CD14-positive monocyte (primary cell): Measurements from ENCODE around the gene ANKRD13A. TPM values are rescaled to one million over a fixed set of nuclear protein-coding genes. Genes with fewer than 3 reads are reported as not detected.

ENCODE experiments used
- DNase-seq, 3 donors: peaks; one replicate each; pipeline ENCODE4 v3.0.0-alpha.2; 2011 to 2022
- H2AFZ ChIP-seq: 2 replicates; pipeline ENCODE4 v1.6.0; 2012; ENCODE audit warnings: mild to moderate bottlenecking, low read depth, low read length, inconsistent platforms; ENCODE audit not compliant: insufficient read depth, poor library complexity, severe bottlenecking
- H3K27ac ChIP-seq, 2 donors: 1 replicate in 1 of 2; 2 replicates in 1 of 2; pipeline ENCODE4 v1.5.1; 2012 to 2013; ENCODE audit warnings: low read length in 2 of 2, control low read depth in 1 of 2, inconsistent platforms in 1 of 2, low read depth in 1 of 2, mild to moderate bottlenecking in 1 of 2
- H3K27me3 ChIP-seq, 2 donors: one replicate each; pipeline versions ENCODE4 v1.6.0 to v1.6.1; 2011 to 2013; ENCODE audit warnings: low read length in 2 of 2; ENCODE audit not compliant: control insufficient read depth in 2 of 2, insufficient read depth in 2 of 2
- H3K36me3 ChIP-seq, 2 donors: replicated peaks in 1 of 2; 1 replicate in 1 of 2; 2 replicates in 1 of 2; pipeline versions ENCODE4 v1.5.1 to v1.6.1; 2012 to 2013; ENCODE audit warnings: low read length in 2 of 2, control low read depth in 1 of 2, inconsistent platforms in 1 of 2, mild to moderate bottlenecking in 1 of 2; ENCODE audit not compliant: insufficient read depth in 2 of 2, control insufficient read depth in 1 of 2
- H3K4me1 ChIP-seq, 2 donors: 1 replicate in 1 of 2; 2 replicates in 1 of 2; pipeline versions ENCODE4 v1.5.1 to v1.6.1; 2012 to 2013; ENCODE audit warnings: low read length in 2 of 2, control low read depth in 1 of 2, inconsistent platforms in 1 of 2, mild to moderate bottlenecking in 1 of 2, moderate library complexity in 1 of 2; ENCODE audit not compliant: insufficient read depth in 2 of 2, control insufficient read depth in 1 of 2
- H3K4me2 ChIP-seq: replicated peaks from 2 replicates; pipeline ENCODE3; 2012; ENCODE audit warnings: low read length, moderate library complexity, mild to moderate bottlenecking; ENCODE audit not compliant: poor library complexity, severe bottlenecking; ENCODE audit errors: extremely low read depth
- H3K4me3 ChIP-seq, 3 experiments: fragments of 200-600 bp in 1 of 3; sonication (generic) in 1 of 3; replicated peaks in 1 of 3; 1 replicate in 2 of 3; 2 replicates in 1 of 3; pipeline ENCODE4 v1.5.1; 2011 to 2013; ENCODE audit warnings: low read length in 3 of 3, mild to moderate bottlenecking in 3 of 3, control low read depth in 2 of 3, low read depth in 2 of 3, inconsistent platforms in 1 of 3, moderate library complexity in 1 of 3
- H3K79me2 ChIP-seq: 2 replicates; pipeline ENCODE4 v1.6.0; 2012; ENCODE audit warnings: mild to moderate bottlenecking, control low read depth, inconsistent platforms, low read length, moderate library complexity; ENCODE audit not compliant: insufficient read depth
- H3K9ac ChIP-seq: 2 replicates; pipeline ENCODE4 v1.6.0; 2017; ENCODE audit warnings: low read length, mild to moderate bottlenecking; ENCODE audit not compliant: insufficient read depth, poor library complexity, severe bottlenecking
- H3K9me3 ChIP-seq, 2 donors: replicated peaks in 1 of 2; 1 replicate in 1 of 2; 2 replicates in 1 of 2; pipeline versions ENCODE4 v1.5.1 to v1.6.1; 2012 to 2013; ENCODE audit warnings: low read length in 2 of 2, control low read depth in 1 of 2; ENCODE audit not compliant: control insufficient read depth in 1 of 2, insufficient read depth in 1 of 2
- H4K20me1 ChIP-seq: 2 replicates; pipeline ENCODE4 v1.6.0; 2012; ENCODE audit warnings: mild to moderate bottlenecking, low read length, control low read depth, moderate library complexity; ENCODE audit not compliant: insufficient read depth
- H3K27ac Mint-ChIP-seq, 7 donors: one replicate each; pipeline ENCODE4 v1.8.0; 2020; ENCODE audit warnings: mild to moderate bottlenecking in 7 of 7, mixed read lengths in 7 of 7, moderate library complexity in 6 of 7, inconsistent platforms in 2 of 7
- H3K27me3 Mint-ChIP-seq, 3 donors: one replicate each; pipeline ENCODE4 v1.8.0; 2021 to 2022; ENCODE audit warnings: low read depth in 3 of 3, mild to moderate bottlenecking in 3 of 3, mixed read lengths in 3 of 3, moderate library complexity in 3 of 3, inconsistent platforms in 1 of 3
- H3K36me3 Mint-ChIP-seq, 2 donors: one replicate each; pipeline ENCODE4 v1.8.0; 2020; ENCODE audit warnings: mixed read lengths in 2 of 2, inconsistent platforms in 1 of 2, mild to moderate bottlenecking in 1 of 2
- H3K4me1 Mint-ChIP-seq: one replicate; pipeline ENCODE4 v1.8.0; 2020; ENCODE audit warnings: mild to moderate bottlenecking, mixed read lengths
- H3K4me3 Mint-ChIP-seq, 2 donors: one replicate each; pipeline ENCODE4 v1.8.0; 2020; ENCODE audit warnings: mild to moderate bottlenecking in 2 of 2, mixed read lengths in 2 of 2, moderate library complexity in 1 of 2
- H3K9me3 Mint-ChIP-seq, 7 donors: one replicate each; pipeline ENCODE4 v1.8.0; 2020 to 2022; ENCODE audit warnings: mixed read lengths in 7 of 7, mild to moderate bottlenecking in 6 of 7, moderate library complexity in 6 of 7, inconsistent platforms in 2 of 7
- WGBS: methylation state at CpG from one replicate; pipeline ENCODE4 v1.1.5; 2013; ENCODE audit warnings: missing lambda C conversion rate; ENCODE audit not compliant: insufficient coverage; 5-methylcytosine and 5-hydroxymethylcytosine counted together
- intact Hi-C, 2 donors: fragments of 100-400 bp; cut with micrococcal nuclease; formaldehyde crosslinking; loops; one replicate each; pipeline versions ENCODE4 v1.15.0 to v1.15.1; 2023
- polyA plus RNA-seq, 3 donors: library from polyadenylated mRNA; depleted of rRNA in 1 of 3; unstranded in 2 of 3; stranded (reverse) in 1 of 3; fragments of 300-500 nt in 2 of 3; fragments of >200 nt in 1 of 3; fragmentation: Illumina TruSeq in 2 of 3; gene quantifications; 1 replicate in 2 of 3; 2 replicates in 1 of 3; pipeline ENCODE4 v1.2.3, GENCODE V29; 2012 to 2021
- TF ChIP-seq, protein P1 (sequence below): fragments of 200-600 bp; IDR thresholded peaks from one replicate; pipeline ENCODE4 v1.8.0; 2022; ENCODE audit warnings: antibody characterized with exemption, mild to moderate bottlenecking

The ANKRD13A gene
- polyA plus RNA-seq, 3 donors, result 42.8 to 89.3 (median 46.8) TPM

DNA sequence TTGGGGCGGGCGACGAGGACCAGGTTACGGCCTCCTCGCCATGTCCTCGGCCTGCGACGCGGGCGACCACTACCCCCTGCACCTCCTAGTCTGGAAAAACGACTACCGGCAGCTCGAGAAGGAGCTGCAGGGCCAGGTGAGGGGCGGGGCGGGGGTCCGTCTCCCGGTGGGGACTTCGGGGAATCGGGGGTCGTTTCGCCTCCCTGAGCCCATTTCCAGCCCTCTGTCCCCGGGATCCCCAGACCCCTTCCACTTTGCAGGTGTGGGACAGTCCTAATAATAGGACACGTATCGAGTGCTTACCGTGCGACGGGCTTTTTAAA is 380 bp downstream of the ANKRD13A start:
- Mint-ChIP-seq H3K4me1 (peaks cover 54% of the 10 kb centered on the region), H3K27me3 (no peaks in the 10 kb centered on the region), H3K36me3 (peaks cover 14 to 21% of the 10 kb centered on the region in 2 donors), H3K9me3 (peaks cover 0 to 4% (median 0%) of the 10 kb centered on the region in 7 donors), H3K4me3 (peak overlapping the region; percentile 99), H3K27ac (peak overlapping the region; percentile 89 to 96 (median 92))
- peaks cover 81% of the 10 kb centered on the region for H3K79me2 ChIP-seq
- peak overlapping the region; percentile 91 for H3K9ac ChIP-seq
- 0% methylated on average over 18 of the region's 27 CpGs for WGBS
- TF ChIP-seq, protein P1, sequence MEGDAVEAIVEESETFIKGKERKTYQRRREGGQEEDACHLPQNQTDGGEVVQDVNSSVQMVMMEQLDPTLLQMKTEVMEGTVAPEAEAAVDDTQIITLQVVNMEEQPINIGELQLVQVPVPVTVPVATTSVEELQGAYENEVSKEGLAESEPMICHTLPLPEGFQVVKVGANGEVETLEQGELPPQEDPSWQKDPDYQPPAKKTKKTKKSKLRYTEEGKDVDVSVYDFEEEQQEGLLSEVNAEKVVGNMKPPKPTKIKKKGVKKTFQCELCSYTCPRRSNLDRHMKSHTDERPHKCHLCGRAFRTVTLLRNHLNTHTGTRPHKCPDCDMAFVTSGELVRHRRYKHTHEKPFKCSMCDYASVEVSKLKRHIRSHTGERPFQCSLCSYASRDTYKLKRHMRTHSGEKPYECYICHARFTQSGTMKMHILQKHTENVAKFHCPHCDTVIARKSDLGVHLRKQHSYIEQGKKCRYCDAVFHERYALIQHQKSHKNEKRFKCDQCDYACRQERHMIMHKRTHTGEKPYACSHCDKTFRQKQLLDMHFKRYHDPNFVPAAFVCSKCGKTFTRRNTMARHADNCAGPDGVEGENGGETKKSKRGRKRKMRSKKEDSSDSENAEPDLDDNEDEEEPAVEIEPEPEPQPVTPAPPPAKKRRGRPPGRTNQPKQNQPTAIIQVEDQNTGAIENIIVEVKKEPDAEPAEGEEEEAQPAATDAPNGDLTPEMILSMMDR, result no peak
- H3K4me2 ChIP-seq, result peak overlapping the region; percentile 79
- H3K36me3 ChIP-seq, result peaks cover 10 to 19% of the 10 kb centered on the region in 2 donors
- H3K27me3 ChIP-seq, result no peaks in the 10 kb centered on the region
- intact Hi-C loops, result no loop called here
- H3K4me1 ChIP-seq, result peaks cover 39 to 54% of the 10 kb centered on the region in 2 donors
- peak overlapping the region; percentile 15 to 98 for H3K27ac ChIP-seq
- H2AFZ ChIP-seq, result peak overlapping the region; percentile 82
- peak overlapping the region; percentile 77 to 82 (median 81) for H3K4me3 ChIP-seq
- H3K9me3 ChIP-seq, result no peaks in the 10 kb centered on the region
- H4K20me1 ChIP-seq, result peaks cover 55% of the 10 kb centered on the region
- DNase-seq, result no peak

DNA sequence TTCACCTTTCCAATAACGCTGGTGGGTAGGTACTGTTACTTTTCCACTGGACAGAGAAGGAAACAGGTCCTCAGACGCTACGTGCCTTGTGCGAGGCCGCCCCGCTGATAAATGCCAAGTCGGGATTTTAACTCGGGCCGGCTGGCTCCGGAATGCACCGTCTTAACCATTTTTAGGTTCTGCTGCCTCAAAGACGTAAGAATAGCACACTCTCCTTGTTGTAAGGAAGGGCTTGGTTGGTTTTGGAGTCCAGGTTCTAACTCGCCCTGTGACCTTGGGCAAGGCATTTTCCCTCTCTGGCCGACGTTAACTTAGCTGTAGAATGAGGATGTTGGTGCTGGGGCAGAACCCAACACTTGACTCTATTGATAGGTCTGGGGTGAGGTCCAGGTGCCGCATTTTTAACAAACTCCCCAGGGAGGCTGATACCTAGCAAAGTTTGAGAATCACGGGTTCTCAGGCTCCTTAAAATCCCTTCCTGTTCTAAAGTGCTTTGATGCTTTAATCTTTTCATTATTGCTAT is 814 bp downstream of the ANKRD13A start:
- Histone ChIP-seq H3K27ac (peak overlapping the region; percentile 15 to 98), H3K4me3 (peak overlapping the region; percentile 77 to 82 (median 81)), H3K4me2 (peak overlapping the region; percentile 79), H3K4me1 (peaks cover 35 to 50% of the 10 kb centered on the region in 2 donors), H3K9me3 (peaks cover 2% of the 10 kb centered on the region in 2 donors), H3K9ac (peak overlapping the region; percentile 91), H3K79me2 (peaks cover 81% of the 10 kb centered on the region), H4K20me1 (peaks cover 55% of the 10 kb centered on the region), H2AFZ (peak overlapping the region; percentile 82), H3K36me3 (peaks cover 12 to 23% of the 10 kb centered on the region in 2 donors), H3K27me3 (no peaks in the 10 kb centered on the region)
- Mint-ChIP-seq H3K4me3 (peak overlapping the region; percentile 99), H3K4me1 (peaks cover 51% of the 10 kb centered on the region), H3K27ac (peak overlapping the region; percentile 89 to 96 (median 92)), H3K9me3 (peaks cover 0 to 6% (median 2%) of the 10 kb centered on the region in 7 donors), H3K36me3 (peaks cover 16 to 26% of the 10 kb centered on the region in 2 donors), H3K27me3 (no peaks in the 10 kb centered on the region)
- TF ChIP-seq, protein P1, result no peak
- peak in 2 of 3 donors; percentile 27 to 39 for DNase-seq
- WGBS, result 6% methylated on average over 7 of the region's 17 CpGs
- intact Hi-C loops, result no loop called here
